Astrocyte (in vitro differentiated cells and primary cell): Measurements from ENCODE around the gene IPCEF1.

Experiments
- EZH2 ChIP-seq: IDR thresholded peaks from 2 replicates; pipeline ENCODE4 v1.6.1; 2012; ENCODE audit warnings: mild to moderate bottlenecking, low read length, inconsistent platforms; ENCODE audit not compliant: insufficient read depth
- TF ChIP-seq, protein P1 (sequence below): IDR thresholded peaks from 2 replicates; pipeline ENCODE4 v1.5.1; 2011; ENCODE audit warnings: low read depth, mild to moderate bottlenecking, inconsistent platforms, low read length, moderate library complexity; ENCODE audit not compliant: insufficient read depth

- TF ChIP-seq, protein P1, sequence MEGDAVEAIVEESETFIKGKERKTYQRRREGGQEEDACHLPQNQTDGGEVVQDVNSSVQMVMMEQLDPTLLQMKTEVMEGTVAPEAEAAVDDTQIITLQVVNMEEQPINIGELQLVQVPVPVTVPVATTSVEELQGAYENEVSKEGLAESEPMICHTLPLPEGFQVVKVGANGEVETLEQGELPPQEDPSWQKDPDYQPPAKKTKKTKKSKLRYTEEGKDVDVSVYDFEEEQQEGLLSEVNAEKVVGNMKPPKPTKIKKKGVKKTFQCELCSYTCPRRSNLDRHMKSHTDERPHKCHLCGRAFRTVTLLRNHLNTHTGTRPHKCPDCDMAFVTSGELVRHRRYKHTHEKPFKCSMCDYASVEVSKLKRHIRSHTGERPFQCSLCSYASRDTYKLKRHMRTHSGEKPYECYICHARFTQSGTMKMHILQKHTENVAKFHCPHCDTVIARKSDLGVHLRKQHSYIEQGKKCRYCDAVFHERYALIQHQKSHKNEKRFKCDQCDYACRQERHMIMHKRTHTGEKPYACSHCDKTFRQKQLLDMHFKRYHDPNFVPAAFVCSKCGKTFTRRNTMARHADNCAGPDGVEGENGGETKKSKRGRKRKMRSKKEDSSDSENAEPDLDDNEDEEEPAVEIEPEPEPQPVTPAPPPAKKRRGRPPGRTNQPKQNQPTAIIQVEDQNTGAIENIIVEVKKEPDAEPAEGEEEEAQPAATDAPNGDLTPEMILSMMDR: no peak
- TF ChIP-seq EZH2: no peak
Observed at GRCh38 chr6:154266560-154267099, 90.0 kb downstream of the IPCEF1 start.
